G401 (cell line): ENCODE results near the gene FTHL17. TPM values are rescaled to one million over a fixed set of nuclear protein-coding genes. Genes with fewer than 3 reads are reported as not detected.

Experiments
- DNase-seq: peaks from one replicate; pipeline ENCODE4 v3.0.0-alpha.2; 2015; ENCODE audit warnings: low spot score
- in situ Hi-C: cut with HindIII; loops from 2 replicates; pipeline ENCODE4 v1.10.0; 2016; ENCODE audit warnings: low sequenced_read_pairs, mixed read lengths
- total RNA-seq: library from RNA; depleted of rRNA; stranded (reverse); fragments of >200 nt; shearing (Covaris generic); gene quantifications from 2 replicates; pipeline ENCODE4 v1.2.3, GENCODE V29; 2014; rRNA removed

The FTHL17 gene
- not detected in 2 replicates for total RNA-seq

DNA sequence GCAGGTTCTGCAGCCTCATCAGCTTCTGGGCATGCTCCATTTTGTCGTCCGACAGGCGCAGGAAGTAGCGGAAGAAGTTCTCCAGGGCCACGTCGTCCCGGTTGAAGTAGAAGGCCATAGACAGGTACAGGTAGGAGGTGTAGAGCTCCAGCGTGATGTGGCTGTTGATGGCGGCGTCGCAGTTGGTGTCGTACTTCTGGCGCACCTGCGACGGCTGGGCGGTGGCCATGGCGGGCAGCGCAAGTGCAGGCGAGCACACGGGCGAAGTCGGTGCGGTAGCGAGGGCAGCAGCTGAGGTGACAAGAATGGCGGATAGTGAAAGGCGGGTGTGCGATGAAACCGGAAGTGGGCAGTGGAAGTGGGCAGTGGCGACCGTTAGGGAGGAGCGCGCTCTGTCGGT lies at the start of gene FTHL17:
TSS of gene FTHL17 (minus strand) at position 317 of the 400 bp plus-strand sequence. CDS start at position 229, 88 bp downstream.
- in situ Hi-C loops, result no loop called here
- DNase-seq, result no peak

DNA sequence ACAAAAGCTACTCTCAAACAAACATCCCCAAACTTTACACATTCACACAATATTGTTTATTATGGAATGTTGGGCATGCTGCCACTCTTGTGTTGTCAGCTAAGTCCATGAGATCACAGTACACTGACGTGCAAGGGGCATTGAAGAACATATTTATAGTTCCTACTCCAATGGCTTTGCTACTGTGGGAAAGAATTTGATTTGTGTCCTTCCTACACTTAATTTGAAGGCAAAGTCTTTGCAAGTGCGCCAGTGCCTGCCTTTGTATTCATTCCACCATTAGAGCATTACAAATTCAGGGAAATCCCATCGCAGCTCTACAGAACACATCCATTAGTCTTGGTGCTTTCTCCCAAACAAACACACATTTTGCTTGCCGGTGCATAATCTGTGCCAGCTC lies 45.4 kb upstream of the FTHL17 start:
- in situ Hi-C loops, result no loop called here
- DNase-seq, result no peak

DNA sequence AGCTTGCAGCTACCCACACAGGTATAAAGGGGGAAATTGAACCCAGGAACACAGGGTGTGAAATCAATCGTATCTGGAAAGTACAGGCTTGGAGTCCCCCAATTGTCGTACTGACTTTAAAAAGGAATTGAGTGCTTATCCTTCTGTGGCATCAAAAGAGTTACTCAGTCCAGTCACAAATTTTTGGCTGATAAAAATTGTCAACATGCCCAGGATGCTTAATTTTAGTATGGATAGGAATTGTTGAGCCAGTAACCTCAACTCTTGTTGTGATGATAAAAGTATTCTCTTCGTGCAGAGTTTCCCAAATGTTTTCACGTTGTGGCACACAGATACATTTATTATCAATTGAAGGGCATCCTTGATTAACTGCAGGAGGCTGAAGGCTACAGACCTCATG lies 43.6 kb upstream of the FTHL17 start:
- in situ Hi-C loops, result no loop called here
- no peak for DNase-seq

DNA sequence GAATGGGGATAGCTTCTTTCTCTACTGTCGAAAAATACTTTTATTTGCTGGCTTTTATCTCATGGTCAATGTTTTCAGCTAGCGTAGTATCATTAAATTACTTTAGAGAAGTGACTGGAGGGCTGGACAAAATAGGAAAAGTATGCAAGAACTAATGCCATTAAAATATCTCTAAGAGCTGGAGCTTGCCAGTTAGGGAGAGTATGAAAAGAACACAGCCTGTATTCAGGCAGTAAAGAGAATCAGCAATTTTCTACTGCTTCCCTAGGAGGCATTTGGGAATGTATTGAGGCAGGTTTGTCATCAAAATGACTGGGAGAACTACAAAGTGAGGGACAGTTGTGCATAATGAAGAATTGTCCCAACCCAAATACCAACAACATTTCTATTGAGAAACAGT lies 43.0 kb upstream of the FTHL17 start:
- in situ Hi-C loops, result no loop called here
- DNase-seq, result no peak

DNA sequence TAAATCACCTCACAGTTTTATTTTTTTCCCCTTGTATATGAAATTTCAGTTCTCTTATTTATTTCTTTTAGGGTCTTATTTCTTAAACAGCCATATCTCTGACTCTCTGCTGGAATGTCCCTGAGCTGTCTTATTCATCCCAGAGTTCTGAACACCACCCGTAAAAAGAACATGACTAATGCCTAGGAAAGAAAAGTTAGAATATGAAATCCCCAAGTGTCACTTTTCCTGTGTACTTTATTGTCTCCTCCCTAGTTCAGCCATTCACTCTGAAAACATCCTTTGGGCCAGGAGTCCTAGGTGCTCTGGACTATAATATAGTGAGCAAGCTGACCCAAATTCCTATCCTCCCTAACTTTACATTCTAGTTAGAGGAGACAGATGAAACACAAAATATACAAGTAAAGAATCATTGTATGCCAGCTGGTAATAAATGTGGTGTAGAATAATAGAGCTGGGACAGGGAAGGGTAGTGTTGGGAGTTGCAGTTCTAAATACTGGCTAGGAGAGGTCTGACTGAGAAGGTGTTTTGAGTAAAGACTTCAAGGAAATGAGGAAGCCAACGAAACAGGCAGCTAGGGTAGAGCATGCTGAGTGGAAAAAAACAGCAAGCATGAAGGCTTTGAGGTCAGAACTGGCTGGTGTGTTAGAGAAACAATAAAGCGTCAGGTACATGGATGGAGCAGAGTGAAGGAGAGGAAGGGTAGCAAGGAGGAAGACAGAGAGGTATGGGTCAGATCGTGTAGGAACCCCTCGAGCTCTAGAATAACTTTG lies 40.6 kb upstream of the FTHL17 start:
- in situ Hi-C loops, result no loop called here
- DNase-seq, result no peak

DNA sequence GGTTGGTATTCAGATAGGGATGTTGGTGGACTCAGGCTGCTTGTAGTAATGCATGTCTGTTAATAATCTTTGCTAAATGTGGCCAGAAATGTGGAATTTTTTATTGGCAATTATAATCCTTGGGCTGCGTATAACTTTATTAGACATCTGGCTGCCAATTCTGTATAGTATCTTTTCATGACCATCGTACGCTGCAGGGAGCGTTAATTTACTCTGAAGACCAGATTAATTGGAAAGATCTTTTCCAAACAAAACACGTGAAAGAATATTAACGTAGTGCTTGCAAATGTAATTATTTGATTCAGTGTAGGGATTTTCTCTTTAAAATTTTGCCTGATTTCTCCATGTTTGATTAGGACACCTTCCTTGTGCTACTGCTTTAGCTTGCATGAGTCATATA lies 38.8 kb upstream of the FTHL17 start:
- in situ Hi-C loops, result no loop called here
- no peak for DNase-seq

DNA sequence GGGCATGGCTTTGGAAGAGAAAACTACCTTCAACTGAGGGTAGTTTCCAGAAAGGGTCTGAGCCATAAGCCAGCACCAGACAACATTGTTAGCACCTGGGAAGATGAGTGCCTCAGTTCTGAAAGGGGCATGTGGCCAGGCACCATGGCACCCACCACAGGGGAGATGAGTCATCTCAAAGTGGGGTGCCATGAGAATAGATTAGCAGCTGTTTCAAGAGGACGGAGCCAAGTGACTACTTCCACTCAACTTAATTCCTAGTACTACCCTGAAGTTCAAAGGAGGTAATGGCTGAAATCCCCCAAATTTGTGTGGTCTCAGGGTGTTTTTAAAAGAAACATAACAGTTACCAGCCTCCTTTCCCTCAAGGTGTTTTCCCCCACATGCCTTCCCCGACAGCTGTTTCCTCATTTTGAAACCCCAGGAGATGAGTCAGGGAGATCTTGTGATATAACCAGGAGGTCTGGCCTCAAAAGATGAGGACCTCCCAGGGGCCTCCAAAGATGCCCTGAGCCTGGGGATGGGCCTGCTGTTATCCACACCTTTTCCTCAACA lies 27.8 kb upstream of the FTHL17 start:
- DNase-seq, result no peak
- in situ Hi-C loops, result no loop called here

DNA sequence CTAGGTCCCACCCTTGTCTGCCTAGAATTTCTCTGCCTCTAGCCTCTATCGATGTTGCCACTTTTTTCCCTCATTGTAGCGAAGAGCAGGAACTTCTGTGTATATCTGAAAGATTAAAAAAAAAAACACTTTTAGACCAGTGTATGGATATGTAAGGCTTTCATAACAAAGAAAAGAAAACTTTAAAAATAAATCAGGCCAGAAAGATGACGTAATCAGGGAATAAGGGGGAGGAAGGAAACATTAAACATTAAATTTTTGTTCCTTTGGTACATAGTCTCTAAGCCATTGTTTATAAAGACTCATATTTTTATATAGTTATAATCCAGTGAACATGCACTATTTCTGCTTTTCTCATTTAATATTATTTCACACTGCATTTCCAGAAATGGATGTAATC lies 26.2 kb upstream of the FTHL17 start:
- in situ Hi-C loops, result no loop called here
- no peak for DNase-seq

DNA sequence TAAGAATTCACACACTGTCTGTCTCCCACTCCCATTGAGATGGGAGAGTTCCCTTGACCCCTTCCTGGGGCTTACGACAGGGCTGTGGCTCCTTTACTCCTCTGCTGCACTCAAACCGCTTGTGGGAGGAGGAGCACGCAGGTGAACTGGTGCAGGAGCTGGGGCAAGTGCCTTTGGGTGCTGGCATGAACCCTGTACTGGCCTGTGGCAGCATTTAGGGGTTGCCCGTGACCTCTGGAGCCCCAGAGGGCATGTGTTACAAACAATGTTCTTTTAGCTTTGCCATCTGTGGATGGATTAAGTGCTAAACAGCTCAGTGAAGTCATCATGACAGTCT lies 21.8 kb upstream of the FTHL17 start:
- in situ Hi-C loops, result no loop called here
- no peak for DNase-seq

DNA sequence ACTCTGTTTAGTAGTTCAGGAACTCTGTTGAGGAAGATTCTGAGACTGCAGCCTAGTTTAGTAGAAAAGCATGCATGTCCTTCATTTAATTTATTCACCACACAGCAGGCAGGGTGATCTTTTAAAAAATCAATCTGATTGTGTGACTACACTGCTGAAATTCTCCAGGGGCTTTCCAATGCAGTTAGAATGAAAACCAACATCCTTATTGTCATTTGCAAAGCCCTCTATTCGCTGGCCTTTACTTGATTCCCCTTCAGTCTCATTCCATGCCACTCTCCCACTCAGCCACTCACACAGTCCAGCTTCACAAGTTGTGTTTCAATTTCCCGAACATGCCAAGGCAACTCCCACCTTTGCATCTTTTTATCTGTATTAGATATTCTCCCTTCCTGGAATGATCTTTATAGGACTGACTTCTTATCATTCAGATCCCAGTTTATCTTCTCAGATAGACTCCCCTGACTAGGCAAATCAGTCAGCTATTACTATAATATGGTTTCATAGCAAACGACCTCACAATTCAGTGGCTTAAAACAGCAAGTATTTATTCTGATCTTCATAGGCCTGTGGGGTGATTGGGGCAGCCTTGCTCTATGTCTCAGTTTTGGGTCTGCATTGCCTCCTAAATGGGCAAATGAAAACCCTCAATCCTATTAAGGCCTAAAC lies 21.3 kb upstream of the FTHL17 start:
- in situ Hi-C loops, result no loop called here
- DNase-seq, result no peak

DNA sequence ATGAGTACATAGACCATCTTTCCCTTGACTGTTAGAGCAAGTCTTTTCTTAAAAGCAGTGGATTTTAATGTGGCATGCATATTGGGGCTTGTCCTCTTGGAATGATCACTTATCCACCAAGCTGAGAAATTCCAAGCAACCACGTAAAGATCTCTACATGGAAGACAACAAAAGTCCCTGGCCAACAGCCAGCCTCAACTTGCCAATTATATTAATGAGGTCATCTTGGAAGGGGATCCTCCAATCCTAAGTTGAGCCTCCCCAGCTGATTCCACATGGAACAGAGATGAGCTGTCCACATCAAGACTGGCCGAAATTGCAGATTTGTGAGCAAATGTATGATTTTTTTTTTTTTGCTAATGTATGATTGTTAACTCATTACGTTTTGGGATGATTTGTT lies 20.6 kb upstream of the FTHL17 start:
- in situ Hi-C loops, result no loop called here
- DNase-seq, result no peak

DNA sequence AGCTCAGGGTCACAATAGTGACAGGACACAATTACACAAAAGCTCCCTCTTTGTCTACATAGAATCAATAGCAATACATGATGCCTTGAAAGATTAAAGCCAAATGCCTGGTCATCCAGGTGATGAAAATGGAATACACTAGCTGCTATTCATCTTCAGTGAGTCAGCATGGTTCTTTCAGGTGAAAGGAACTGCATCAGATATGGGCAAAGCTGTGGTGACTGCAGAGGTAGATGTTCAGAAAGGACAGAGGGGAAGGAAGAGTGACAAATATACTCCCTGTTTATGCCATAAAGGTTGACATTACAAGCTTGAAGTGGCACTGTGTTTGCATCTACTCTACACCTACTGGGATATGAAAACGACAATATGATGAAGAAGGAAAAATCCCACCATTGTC lies 20.0 kb upstream of the FTHL17 start:
- DNase-seq, result no peak
- in situ Hi-C loops, result no loop called here

DNA sequence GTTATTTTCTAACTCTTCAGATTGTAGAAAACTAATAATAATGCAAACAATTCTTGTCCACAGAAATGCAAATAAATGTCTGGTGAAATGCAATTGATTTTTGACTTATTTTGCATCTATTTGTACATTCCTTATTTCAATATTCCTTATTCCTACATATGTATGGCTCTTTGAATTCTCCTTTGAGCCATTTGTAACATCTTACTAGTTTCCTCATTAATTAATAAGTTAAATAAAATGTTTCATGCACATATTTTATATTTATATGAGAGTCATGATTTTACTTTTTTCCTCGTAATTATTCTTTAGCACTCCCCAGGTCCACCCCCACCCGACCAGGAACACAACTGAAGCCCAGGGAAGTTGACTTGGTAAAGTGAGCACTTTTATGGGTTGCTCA lies 2.7 kb upstream of the FTHL17 start:
- no peak for DNase-seq
- in situ Hi-C loops, result no loop called here

DNA sequence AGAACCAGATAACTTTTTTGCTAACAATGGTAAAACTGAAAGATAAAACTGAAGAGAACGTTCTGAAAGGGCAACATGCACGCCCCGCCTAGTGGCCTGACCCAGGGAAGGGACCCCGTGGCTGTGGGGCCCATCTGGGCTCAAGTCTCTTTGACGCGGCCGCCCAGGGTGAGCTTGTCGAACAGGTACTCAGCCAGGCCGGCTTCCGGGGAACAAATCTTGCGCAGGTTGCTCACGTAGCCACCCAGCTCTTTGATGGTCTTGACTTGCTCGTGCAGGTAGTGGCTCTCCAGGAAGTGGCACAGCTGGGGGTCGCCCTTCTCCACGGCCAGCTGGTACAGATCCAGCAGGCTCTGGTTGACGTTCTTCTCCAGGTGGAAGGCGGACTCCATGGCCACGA lies 579 bp downstream of the FTHL17 start:
- in situ Hi-C loops, result no loop called here
- no peak for DNase-seq

DNA sequence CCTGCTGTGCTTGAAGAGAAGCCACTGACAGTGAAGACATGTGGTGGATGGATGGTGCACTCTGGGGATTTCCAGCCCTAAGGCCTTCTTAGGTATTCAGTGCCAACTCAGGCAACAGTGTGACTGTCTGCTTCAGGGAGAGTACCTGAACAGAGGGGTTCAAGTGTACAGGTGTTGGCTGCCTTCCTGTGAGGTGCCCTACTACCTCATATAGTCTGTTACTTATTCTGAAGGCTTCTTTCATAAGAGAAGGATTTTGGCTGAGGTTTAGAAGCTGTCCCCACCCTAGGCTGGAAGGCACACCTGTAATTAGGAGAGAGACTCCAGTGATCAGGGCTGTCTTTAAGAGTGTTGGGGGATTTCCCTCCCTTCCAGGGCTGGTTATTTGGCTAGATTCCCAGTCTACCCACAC lies 1.8 kb downstream of the FTHL17 start:
- no peak for DNase-seq
- in situ Hi-C loops, result no loop called here

DNA sequence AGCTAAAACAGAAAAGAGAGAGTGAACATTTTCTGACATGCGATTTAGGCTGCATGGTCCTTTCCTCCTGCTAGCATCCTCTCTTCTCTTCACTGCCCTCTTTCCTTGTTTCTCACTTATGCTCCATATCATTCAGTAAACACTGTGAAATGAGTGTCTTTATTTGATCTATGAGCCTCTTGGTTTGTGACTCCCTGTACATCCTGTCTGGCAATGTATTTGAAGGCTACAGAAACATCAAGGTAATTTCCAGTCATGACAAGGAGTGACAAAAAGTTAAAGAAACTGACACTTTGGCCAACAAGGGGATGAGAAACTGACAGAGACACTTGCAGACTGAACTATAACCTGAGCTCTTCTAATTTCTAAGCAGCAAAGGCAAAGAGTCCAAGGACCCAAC lies 8.7 kb downstream of the FTHL17 start:
- in situ Hi-C loops, result no loop called here
- no peak for DNase-seq

DNA sequence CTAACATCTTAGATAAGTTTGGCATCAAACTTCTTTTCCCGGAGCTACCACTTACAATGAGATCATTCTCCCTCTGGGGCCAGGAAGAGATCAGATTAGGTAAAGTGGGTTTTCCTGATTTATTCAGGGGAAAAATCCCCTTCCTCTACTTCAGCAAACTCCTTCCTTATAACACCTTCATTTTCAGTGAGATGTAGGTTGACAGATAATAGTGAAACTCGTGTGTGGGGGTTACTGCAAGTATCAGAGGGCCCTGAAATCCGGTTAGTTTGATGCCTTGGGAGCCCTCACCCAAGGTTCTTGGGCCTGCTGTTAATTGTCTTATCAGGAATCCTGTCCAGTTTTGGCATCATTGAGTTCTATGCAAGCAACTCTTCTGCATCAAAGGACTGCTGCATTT lies 10.8 kb downstream of the FTHL17 start:
- no peak for DNase-seq
- in situ Hi-C loops, result no loop called here

DNA sequence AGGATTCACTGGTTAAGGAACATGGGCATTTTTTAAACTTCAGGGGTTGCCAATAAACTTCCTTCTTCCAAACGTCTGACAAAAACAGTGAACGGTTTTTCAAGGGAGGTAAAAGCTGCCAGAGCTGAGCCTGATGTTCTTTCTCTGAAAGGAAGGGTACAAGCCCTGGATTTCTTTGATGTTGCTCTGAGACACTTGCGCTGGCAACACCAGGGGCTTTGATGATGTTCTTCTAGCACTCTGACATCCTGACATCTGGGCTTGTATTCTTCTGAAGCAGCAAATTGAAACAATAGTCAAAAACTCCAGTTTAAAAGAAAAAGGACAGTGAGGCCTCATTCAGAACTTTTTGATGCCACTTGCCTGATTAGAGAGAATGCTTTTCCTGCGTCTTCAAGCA lies 11.8 kb downstream of the FTHL17 start:
- in situ Hi-C loops, result no loop called here

DNA sequence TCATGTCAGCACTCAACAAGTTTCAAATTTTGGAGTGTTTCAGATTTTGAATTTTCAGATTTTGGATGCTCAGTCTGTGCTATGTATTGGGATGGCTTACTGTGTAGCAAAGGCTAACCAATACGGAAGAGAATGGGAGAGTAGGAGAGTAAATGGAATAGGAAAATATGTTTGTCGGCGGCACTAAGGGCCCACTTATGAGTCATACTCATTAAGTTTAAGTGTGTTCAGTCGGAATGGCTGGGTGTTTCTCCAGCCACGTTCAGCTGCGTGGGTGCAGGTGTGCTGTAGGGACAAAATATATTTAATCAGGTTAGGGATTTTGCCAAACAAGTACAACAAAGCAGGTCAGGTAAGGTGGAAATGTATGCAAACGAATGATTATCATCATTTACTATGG lies 13.6 kb downstream of the FTHL17 start:
- in situ Hi-C loops, result no loop called here

More for the DNA sequence above, 11.8 kb downstream of the FTHL17 start:
- DNase-seq, result no peak

DNA sequence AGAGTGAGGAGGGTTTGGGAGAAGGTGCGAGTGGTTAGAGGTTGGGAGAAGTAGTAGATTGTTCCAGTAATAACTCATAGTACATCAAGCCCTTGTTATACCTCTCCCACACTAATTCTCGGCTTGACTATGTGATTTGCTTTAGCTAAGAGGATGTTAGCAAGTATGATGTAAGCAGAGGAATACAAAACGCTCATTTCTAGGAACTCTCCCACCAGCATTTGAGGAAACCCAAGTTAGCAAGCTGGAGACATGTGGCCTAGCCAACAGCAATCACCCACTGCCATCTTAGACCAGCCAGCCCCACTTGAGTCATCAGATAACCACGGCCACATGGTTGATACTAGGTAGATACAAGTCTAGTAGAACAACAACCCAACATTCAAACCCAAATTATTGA lies 14.2 kb downstream of the FTHL17 start:
- in situ Hi-C loops, result no loop called here
- no peak for DNase-seq

More for the DNA sequence above, 13.6 kb downstream of the FTHL17 start:
- no peak for DNase-seq

DNA sequence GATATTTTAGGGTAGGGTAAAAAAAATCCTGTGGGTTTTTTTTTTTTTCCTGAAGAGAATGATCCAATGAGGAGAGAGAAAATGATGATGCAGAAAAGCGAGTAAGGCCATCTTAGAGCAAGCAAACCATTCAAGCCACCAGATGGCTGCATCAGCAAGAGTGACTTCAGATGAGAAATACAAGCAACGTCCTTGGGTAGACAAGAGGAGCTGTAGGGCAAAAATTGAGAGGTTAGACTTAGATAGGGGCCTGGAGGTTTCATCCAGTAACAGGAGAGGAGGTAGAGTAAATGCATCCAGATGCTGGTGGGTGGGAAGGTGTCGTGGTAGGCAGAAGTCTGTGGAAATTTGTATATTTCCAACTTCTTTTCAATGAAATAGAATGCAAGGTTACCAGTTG lies 14.6 kb downstream of the FTHL17 start:
- in situ Hi-C loops, result no loop called here
- DNase-seq, result no peak
